ENCODE data around the gene GMPPA. TPM values are rescaled to one million over a fixed set of nuclear protein-coding genes. Genes with fewer than 3 reads are reported as not detected.
A peak's percentile ranks its signal among the peaks of the same experiment; 100 is the strongest.

GMPPA gene
- total RNA-seq, 1 experiment from 2014 or later: 51.9 TPM

- POLR2A ChIA-PET: interaction anchor here (0.9 kb wide), 1 partner anchor 264 kb away, joined by 4 read pairs; no protein-coding TSS in a partner anchor
- peak overlapping the region; percentile 52 for H3K4me3 Mint-ChIP-seq
- H3K36me3 Mint-ChIP-seq: no peaks in the 10 kb centered on the region
- DNase-seq (ENCODE audit: low spot score): no peak
- H3K27me3 Mint-ChIP-seq (ENCODE audit: low read depth): peaks cover 32% of the 10 kb centered on the region
- no peak overlapping the region for H3K27ac Mint-ChIP-seq
- H3K4me1 Mint-ChIP-seq: peaks cover 35% of the 10 kb centered on the region
- peak; percentile 16 for ATAC-seq
- H3K9me3 Mint-ChIP-seq: no peaks in the 10 kb centered on the region
- TF ChIP-seq, protein P1, sequence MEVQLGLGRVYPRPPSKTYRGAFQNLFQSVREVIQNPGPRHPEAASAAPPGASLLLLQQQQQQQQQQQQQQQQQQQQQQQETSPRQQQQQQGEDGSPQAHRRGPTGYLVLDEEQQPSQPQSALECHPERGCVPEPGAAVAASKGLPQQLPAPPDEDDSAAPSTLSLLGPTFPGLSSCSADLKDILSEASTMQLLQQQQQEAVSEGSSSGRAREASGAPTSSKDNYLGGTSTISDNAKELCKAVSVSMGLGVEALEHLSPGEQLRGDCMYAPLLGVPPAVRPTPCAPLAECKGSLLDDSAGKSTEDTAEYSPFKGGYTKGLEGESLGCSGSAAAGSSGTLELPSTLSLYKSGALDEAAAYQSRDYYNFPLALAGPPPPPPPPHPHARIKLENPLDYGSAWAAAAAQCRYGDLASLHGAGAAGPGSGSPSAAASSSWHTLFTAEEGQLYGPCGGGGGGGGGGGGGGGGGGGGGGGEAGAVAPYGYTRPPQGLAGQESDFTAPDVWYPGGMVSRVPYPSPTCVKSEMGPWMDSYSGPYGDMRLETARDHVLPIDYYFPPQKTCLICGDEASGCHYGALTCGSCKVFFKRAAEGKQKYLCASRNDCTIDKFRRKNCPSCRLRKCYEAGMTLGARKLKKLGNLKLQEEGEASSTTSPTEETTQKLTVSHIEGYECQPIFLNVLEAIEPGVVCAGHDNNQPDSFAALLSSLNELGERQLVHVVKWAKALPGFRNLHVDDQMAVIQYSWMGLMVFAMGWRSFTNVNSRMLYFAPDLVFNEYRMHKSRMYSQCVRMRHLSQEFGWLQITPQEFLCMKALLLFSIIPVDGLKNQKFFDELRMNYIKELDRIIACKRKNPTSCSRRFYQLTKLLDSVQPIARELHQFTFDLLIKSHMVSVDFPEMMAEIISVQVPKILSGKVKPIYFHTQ (CRISPR knock-in tag; IDR thresholded peaks at IDR 0.05): no peak
- TF ChIP-seq E2F5 (CRISPR knock-in tag; IDR thresholded peaks at IDR 0.05) (no peak), ZBTB21 (CRISPR knock-in tag; IDR thresholded peaks at IDR 0.05; ENCODE audit: borderline replicate concordance) (0 out of 2 replicates have a peak, but pooled peaks have one; percentile 38), CREM (CRISPR knock-in tag; IDR thresholded peaks at IDR 0.05) (0 out of 2 replicates have a peak, but pooled peaks have one; percentile 0)
- TF ChIP-seq, protein P2, sequence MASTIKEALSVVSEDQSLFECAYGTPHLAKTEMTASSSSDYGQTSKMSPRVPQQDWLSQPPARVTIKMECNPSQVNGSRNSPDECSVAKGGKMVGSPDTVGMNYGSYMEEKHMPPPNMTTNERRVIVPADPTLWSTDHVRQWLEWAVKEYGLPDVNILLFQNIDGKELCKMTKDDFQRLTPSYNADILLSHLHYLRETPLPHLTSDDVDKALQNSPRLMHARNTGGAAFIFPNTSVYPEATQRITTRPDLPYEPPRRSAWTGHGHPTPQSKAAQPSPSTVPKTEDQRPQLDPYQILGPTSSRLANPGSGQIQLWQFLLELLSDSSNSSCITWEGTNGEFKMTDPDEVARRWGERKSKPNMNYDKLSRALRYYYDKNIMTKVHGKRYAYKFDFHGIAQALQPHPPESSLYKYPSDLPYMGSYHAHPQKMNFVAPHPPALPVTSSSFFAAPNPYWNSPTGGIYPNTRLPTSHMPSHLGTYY (CRISPR knock-in tag; IDR thresholded peaks at IDR 0.05): no peak
- CTCF ChIA-PET: interaction anchor here (0.7 to 35.9 kb wide), 13 partner anchors 8 to 81 kb away, joined by 3 to 2316 read pairs (median 8); partner anchors contain the start of genes ASIC4, CHPF, GMPPA and SPEG
Observed at GRCh38 chr2:219483451-219484342, 15.0 kb upstream of the GMPPA start.

GRCh38 chr2:219484343-219485200 lies 14.1 kb upstream of the GMPPA start:
- Mint-ChIP-seq H3K4me1 (peaks cover 35% of the 10 kb centered on the region), H3K36me3 (no peaks in the 10 kb centered on the region), H3K27me3 (ENCODE audit: low read depth) (peaks cover 32% of the 10 kb centered on the region), H3K4me3 (peak overlapping the region; percentile 52), H3K9me3 (no peaks in the 10 kb centered on the region), H3K27ac (no peak overlapping the region)
- CTCF ChIA-PET: interaction anchor here (0.8 to 35.9 kb wide), 10 partner anchors 9 to 97 kb away, joined by 3 to 2316 read pairs (median 15); partner anchors contain the start of genes ASIC4, CHPF, DNPEP and GMPPA
- DNase-seq (ENCODE audit: low spot score) (peak; percentile 65), ATAC-seq (peak; percentile 20)
- POLR2A ChIA-PET: interaction anchor here (0.9 kb wide), 1 partner anchor 265 kb away, joined by 4 read pairs; no protein-coding TSS in a partner anchor
- TF ChIP-seq NR2C2 (CRISPR knock-in tag; IDR thresholded peaks at IDR 0.05) (no peak), FOXP1 (CRISPR knock-in tag; IDR thresholded peaks at IDR 0.05; ENCODE audit: borderline replicate concordance) (peak; percentile 50; the same call in 1 of the 2 replicates), HMGXB4 (CRISPR knock-in tag; IDR thresholded peaks at IDR 0.05) (0 out of 2 replicates have a peak, but pooled peaks have one; percentile 22), NFYB (CRISPR knock-in tag; conservative IDR thresholded peaks at IDR 0.05; ENCODE audit: low read depth) (peak; percentile 34; the same call in 1 of the 2 replicates)
- TF ChIP-seq, protein P3, sequence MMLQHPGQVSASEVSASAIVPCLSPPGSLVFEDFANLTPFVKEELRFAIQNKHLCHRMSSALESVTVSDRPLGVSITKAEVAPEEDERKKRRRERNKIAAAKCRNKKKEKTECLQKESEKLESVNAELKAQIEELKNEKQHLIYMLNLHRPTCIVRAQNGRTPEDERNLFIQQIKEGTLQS (CRISPR knock-in tag; conservative IDR thresholded peaks at IDR 0.05): 0 out of 2 replicates have a peak, but pooled peaks have one; percentile 22
- TF ChIP-seq, protein P2 (CRISPR knock-in tag; IDR thresholded peaks at IDR 0.05): no peak
- TF ChIP-seq, protein P4, sequence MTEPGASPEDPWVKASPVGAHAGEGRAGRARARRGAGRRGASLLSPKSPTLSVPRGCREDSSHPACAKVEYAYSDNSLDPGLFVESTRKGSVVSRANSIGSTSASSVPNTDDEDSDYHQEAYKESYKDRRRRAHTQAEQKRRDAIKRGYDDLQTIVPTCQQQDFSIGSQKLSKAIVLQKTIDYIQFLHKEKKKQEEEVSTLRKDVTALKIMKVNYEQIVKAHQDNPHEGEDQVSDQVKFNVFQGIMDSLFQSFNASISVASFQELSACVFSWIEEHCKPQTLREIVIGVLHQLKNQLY (CRISPR knock-in tag; IDR thresholded peaks at IDR 0.05): no peak
- TF ChIP-seq, protein P5, sequence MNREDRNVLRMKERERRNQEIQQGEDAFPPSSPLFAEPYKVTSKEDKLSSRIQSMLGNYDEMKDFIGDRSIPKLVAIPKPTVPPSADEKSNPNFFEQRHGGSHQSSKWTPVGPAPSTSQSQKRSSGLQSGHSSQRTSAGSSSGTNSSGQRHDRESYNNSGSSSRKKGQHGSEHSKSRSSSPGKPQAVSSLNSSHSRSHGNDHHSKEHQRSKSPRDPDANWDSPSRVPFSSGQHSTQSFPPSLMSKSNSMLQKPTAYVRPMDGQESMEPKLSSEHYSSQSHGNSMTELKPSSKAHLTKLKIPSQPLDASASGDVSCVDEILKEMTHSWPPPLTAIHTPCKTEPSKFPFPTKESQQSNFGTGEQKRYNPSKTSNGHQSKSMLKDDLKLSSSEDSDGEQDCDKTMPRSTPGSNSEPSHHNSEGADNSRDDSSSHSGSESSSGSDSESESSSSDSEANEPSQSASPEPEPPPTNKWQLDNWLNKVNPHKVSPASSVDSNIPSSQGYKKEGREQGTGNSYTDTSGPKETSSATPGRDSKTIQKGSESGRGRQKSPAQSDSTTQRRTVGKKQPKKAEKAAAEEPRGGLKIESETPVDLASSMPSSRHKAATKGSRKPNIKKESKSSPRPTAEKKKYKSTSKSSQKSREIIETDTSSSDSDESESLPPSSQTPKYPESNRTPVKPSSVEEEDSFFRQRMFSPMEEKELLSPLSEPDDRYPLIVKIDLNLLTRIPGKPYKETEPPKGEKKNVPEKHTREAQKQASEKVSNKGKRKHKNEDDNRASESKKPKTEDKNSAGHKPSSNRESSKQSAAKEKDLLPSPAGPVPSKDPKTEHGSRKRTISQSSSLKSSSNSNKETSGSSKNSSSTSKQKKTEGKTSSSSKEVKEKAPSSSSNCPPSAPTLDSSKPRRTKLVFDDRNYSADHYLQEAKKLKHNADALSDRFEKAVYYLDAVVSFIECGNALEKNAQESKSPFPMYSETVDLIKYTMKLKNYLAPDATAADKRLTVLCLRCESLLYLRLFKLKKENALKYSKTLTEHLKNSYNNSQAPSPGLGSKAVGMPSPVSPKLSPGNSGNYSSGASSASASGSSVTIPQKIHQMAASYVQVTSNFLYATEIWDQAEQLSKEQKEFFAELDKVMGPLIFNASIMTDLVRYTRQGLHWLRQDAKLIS (CRISPR knock-in tag; IDR thresholded peaks at IDR 0.05; ENCODE audit: borderline replicate concordance): no peak
- TF ChIP-seq, protein P6, sequence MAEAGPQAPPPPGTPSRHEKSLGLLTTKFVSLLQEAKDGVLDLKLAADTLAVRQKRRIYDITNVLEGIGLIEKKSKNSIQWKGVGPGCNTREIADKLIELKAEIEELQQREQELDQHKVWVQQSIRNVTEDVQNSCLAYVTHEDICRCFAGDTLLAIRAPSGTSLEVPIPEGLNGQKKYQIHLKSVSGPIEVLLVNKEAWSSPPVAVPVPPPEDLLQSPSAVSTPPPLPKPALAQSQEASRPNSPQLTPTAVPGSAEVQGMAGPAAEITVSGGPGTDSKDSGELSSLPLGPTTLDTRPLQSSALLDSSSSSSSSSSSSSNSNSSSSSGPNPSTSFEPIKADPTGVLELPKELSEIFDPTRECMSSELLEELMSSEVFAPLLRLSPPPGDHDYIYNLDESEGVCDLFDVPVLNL (CRISPR knock-in tag; IDR thresholded peaks at IDR 0.05; ENCODE audit: borderline replicate concordance, low read depth): peak; percentile 25; the same call in 1 of the 2 replicates
